Measurements from ENCODE around the gene FAM117B.

Gene FAM117B

GRCh38 chr2:202636213-202636513, 1.4 kb downstream of the FAM117B start:
- Histone ChIP-seq H3K4me3 (ENCODE audit: low read depth in 1 of 2, low read length in 2 of 2) (peak overlapping the region; percentile 55 to 83), H3K4me1 (ENCODE audit: control insufficient read depth in 1 of 2, insufficient read depth in 2 of 2, low read length in 2 of 2) (peaks cover 11 to 13% of the 10 kb centered on the region in 2 donors), H3K27ac (ENCODE audit: low read depth, low read length) (peak overlapping the region; percentile 55), H3K27me3 (ENCODE audit: control insufficient read depth in 1 of 2, insufficient read depth in 2 of 2, low read length in 2 of 2) (no peaks in the 10 kb centered on the region), H3K9me3 (ENCODE audit: control insufficient read depth in 1 of 2, low read length in 2 of 2) (no peaks in the 10 kb centered on the region), H3K36me3 (ENCODE audit: control insufficient read depth in 1 of 2, insufficient read depth in 2 of 2, low read length in 2 of 2) (no peaks in the 10 kb centered on the region), H3K9ac (ENCODE audit: low read depth in 1 of 2, low read length in 2 of 2) (peak overlapping the region; percentile 56 to 62)

- Histone ChIP-seq H3K4me1 (ENCODE audit: control insufficient read depth in 1 of 2, insufficient read depth in 2 of 2, low read length in 2 of 2) (peaks cover 19 to 26% of the 10 kb centered on the region in 2 donors), H3K27me3 (ENCODE audit: control insufficient read depth in 1 of 2, insufficient read depth in 2 of 2, low read length in 2 of 2) (no peaks in the 10 kb centered on the region), H3K4me3 (ENCODE audit: low read depth in 1 of 2, low read length in 2 of 2) (peak overlapping the region in 1 of 2 donors; percentile 37), H3K9ac (ENCODE audit: low read depth in 1 of 2, low read length in 2 of 2) (peak overlapping the region in 1 of 2 donors; percentile 56), H3K27ac (ENCODE audit: low read depth, low read length) (peak overlapping the region; percentile 37), H3K9me3 (ENCODE audit: control insufficient read depth in 1 of 2, low read length in 2 of 2) (no peaks in the 10 kb centered on the region), H3K36me3 (ENCODE audit: control insufficient read depth in 1 of 2, insufficient read depth in 2 of 2, low read length in 2 of 2) (no peaks in the 10 kb centered on the region)
Observed at GRCh38 chr2:202638721-202639120, 4.0 kb downstream of the FAM117B start.

GRCh38 chr2:202639231-202639630, 4.5 kb downstream of the FAM117B start:
- Histone ChIP-seq H3K36me3 (ENCODE audit: control insufficient read depth in 1 of 2, insufficient read depth in 2 of 2, low read length in 2 of 2) (no peaks in the 10 kb centered on the region), H3K4me1 (ENCODE audit: control insufficient read depth in 1 of 2, insufficient read depth in 2 of 2, low read length in 2 of 2) (peaks cover 15 to 26% of the 10 kb centered on the region in 2 donors), H3K9ac (ENCODE audit: low read depth in 1 of 2, low read length in 2 of 2) (peak overlapping the region in 1 of 2 donors; percentile 56), H3K27ac (ENCODE audit: low read depth, low read length) (no peak overlapping the region), H3K9me3 (ENCODE audit: control insufficient read depth in 1 of 2, low read length in 2 of 2) (no peaks in the 10 kb centered on the region), H3K4me3 (ENCODE audit: low read depth in 1 of 2, low read length in 2 of 2) (peak overlapping the region in 1 of 2 donors; percentile 37), H3K27me3 (ENCODE audit: control insufficient read depth in 1 of 2, insufficient read depth in 2 of 2, low read length in 2 of 2) (no peaks in the 10 kb centered on the region)

GRCh38 chr2:202642567-202642966, 7.8 kb downstream of the FAM117B start:
- peak overlapping the region in 1 of 2 donors; percentile 52 for H3K9ac ChIP-seq (ENCODE audit: low read depth in 1 of 2, low read length in 2 of 2)
- H3K27ac ChIP-seq (ENCODE audit: low read depth, low read length) = peak overlapping the region; percentile 4
- peaks cover 11 to 26% of the 10 kb centered on the region in 2 donors for H3K4me1 ChIP-seq (ENCODE audit: control insufficient read depth in 1 of 2, insufficient read depth in 2 of 2, low read length in 2 of 2)
- no peaks in the 10 kb centered on the region for H3K9me3 ChIP-seq (ENCODE audit: control insufficient read depth in 1 of 2, low read length in 2 of 2)
- H3K27me3 ChIP-seq (ENCODE audit: control insufficient read depth in 1 of 2, insufficient read depth in 2 of 2, low read length in 2 of 2) = no peaks in the 10 kb centered on the region
- H3K4me3 ChIP-seq (ENCODE audit: low read depth in 1 of 2, low read length in 2 of 2) = peak overlapping the region in 1 of 2 donors; percentile 6
- no peaks in the 10 kb centered on the region for H3K36me3 ChIP-seq (ENCODE audit: control insufficient read depth in 1 of 2, insufficient read depth in 2 of 2, low read length in 2 of 2)

GRCh38 chr2:202643012-202643858, 8.5 kb downstream of the FAM117B start:
- Histone ChIP-seq H3K4me1 (ENCODE audit: control insufficient read depth in 1 of 2, insufficient read depth in 2 of 2, low read length in 2 of 2) (peaks cover 7 to 26% of the 10 kb centered on the region in 2 donors), H3K9ac (ENCODE audit: low read depth in 1 of 2, low read length in 2 of 2) (peak overlapping the region in 1 of 2 donors; percentile 52), H3K27ac (ENCODE audit: low read depth, low read length) (peak overlapping the region; percentile 4), H3K27me3 (ENCODE audit: control insufficient read depth in 1 of 2, insufficient read depth in 2 of 2, low read length in 2 of 2) (no peaks in the 10 kb centered on the region), H3K36me3 (ENCODE audit: control insufficient read depth in 1 of 2, insufficient read depth in 2 of 2, low read length in 2 of 2) (no peaks in the 10 kb centered on the region), H3K9me3 (ENCODE audit: control insufficient read depth in 1 of 2, low read length in 2 of 2) (no peaks in the 10 kb centered on the region), H3K4me3 (ENCODE audit: low read depth in 1 of 2, low read length in 2 of 2) (peak overlapping the region in 1 of 2 donors; percentile 6)

- Histone ChIP-seq H3K27me3 (ENCODE audit: control insufficient read depth in 1 of 2, insufficient read depth in 2 of 2, low read length in 2 of 2) (no peaks in the 10 kb centered on the region), H3K9me3 (ENCODE audit: control insufficient read depth in 1 of 2, low read length in 2 of 2) (no peaks in the 10 kb centered on the region), H3K36me3 (ENCODE audit: control insufficient read depth in 1 of 2, insufficient read depth in 2 of 2, low read length in 2 of 2) (no peaks in the 10 kb centered on the region), H3K9ac (ENCODE audit: low read depth in 1 of 2, low read length in 2 of 2) (no peak overlapping the region), H3K4me1 (ENCODE audit: control insufficient read depth in 1 of 2, insufficient read depth in 2 of 2, low read length in 2 of 2) (peaks cover 0 to 7% of the 10 kb centered on the region in 2 donors), H3K27ac (ENCODE audit: low read depth, low read length) (no peak overlapping the region), H3K4me3 (ENCODE audit: low read depth in 1 of 2, low read length in 2 of 2) (no peak overlapping the region)
Observed at GRCh38 chr2:202652119-202652518, 17.4 kb downstream of the FAM117B start.

GRCh38 chr2:202653890-202654289, 19.1 kb downstream of the FAM117B start:
- Histone ChIP-seq H3K4me1 (ENCODE audit: control insufficient read depth in 1 of 2, insufficient read depth in 2 of 2, low read length in 2 of 2) (peaks cover 0 to 7% of the 10 kb centered on the region in 2 donors), H3K27ac (ENCODE audit: low read depth, low read length) (no peak overlapping the region), H3K36me3 (ENCODE audit: control insufficient read depth in 1 of 2, insufficient read depth in 2 of 2, low read length in 2 of 2) (no peaks in the 10 kb centered on the region), H3K9ac (ENCODE audit: low read depth in 1 of 2, low read length in 2 of 2) (no peak overlapping the region), H3K9me3 (ENCODE audit: control insufficient read depth in 1 of 2, low read length in 2 of 2) (no peaks in the 10 kb centered on the region), H3K27me3 (ENCODE audit: control insufficient read depth in 1 of 2, insufficient read depth in 2 of 2, low read length in 2 of 2) (no peaks in the 10 kb centered on the region), H3K4me3 (ENCODE audit: low read depth in 1 of 2, low read length in 2 of 2) (no peak overlapping the region)

- Histone ChIP-seq H3K9ac (ENCODE audit: low read depth in 1 of 2, low read length in 2 of 2) (no peak overlapping the region), H3K4me3 (ENCODE audit: low read depth in 1 of 2, low read length in 2 of 2) (no peak overlapping the region), H3K27ac (ENCODE audit: low read depth, low read length) (no peak overlapping the region), H3K36me3 (ENCODE audit: control insufficient read depth in 1 of 2, insufficient read depth in 2 of 2, low read length in 2 of 2) (no peaks in the 10 kb centered on the region), H3K4me1 (ENCODE audit: control insufficient read depth in 1 of 2, insufficient read depth in 2 of 2, low read length in 2 of 2) (peaks cover 0 to 7% of the 10 kb centered on the region in 2 donors), H3K27me3 (ENCODE audit: control insufficient read depth in 1 of 2, insufficient read depth in 2 of 2, low read length in 2 of 2) (no peaks in the 10 kb centered on the region), H3K9me3 (ENCODE audit: control insufficient read depth in 1 of 2, low read length in 2 of 2) (no peaks in the 10 kb centered on the region)
Observed at GRCh38 chr2:202657876-202658275, 23.1 kb downstream of the FAM117B start.

- Histone ChIP-seq H3K4me1 (ENCODE audit: control insufficient read depth in 1 of 2, insufficient read depth in 2 of 2, low read length in 2 of 2) (peaks cover 0 to 7% of the 10 kb centered on the region in 2 donors), H3K4me3 (ENCODE audit: low read depth in 1 of 2, low read length in 2 of 2) (no peak overlapping the region), H3K36me3 (ENCODE audit: control insufficient read depth in 1 of 2, insufficient read depth in 2 of 2, low read length in 2 of 2) (no peaks in the 10 kb centered on the region), H3K27ac (ENCODE audit: low read depth, low read length) (no peak overlapping the region), H3K27me3 (ENCODE audit: control insufficient read depth in 1 of 2, insufficient read depth in 2 of 2, low read length in 2 of 2) (no peaks in the 10 kb centered on the region), H3K9ac (ENCODE audit: low read depth in 1 of 2, low read length in 2 of 2) (no peak overlapping the region), H3K9me3 (ENCODE audit: control insufficient read depth in 1 of 2, low read length in 2 of 2) (no peaks in the 10 kb centered on the region)
Observed at GRCh38 chr2:202660796-202661195, 26.0 kb downstream of the FAM117B start.

GRCh38 chr2:202669841-202670240, 35.1 kb downstream of the FAM117B start:
- H3K27ac ChIP-seq (ENCODE audit: low read depth, low read length) = no peak overlapping the region
- no peaks in the 10 kb centered on the region for H3K9me3 ChIP-seq (ENCODE audit: control insufficient read depth in 1 of 2, low read length in 2 of 2)
- no peak overlapping the region for H3K9ac ChIP-seq (ENCODE audit: low read depth in 1 of 2, low read length in 2 of 2)
- H3K4me3 ChIP-seq (ENCODE audit: low read depth in 1 of 2, low read length in 2 of 2) = no peak overlapping the region
- H3K4me1 ChIP-seq (ENCODE audit: control insufficient read depth in 1 of 2, insufficient read depth in 2 of 2, low read length in 2 of 2) = peaks cover 4 to 6% of the 10 kb centered on the region in 2 donors
- no peaks in the 10 kb centered on the region for H3K36me3 ChIP-seq (ENCODE audit: control insufficient read depth in 1 of 2, insufficient read depth in 2 of 2, low read length in 2 of 2)
- no peaks in the 10 kb centered on the region for H3K27me3 ChIP-seq (ENCODE audit: control insufficient read depth in 1 of 2, insufficient read depth in 2 of 2, low read length in 2 of 2)

Measured in duodenal mucosa (tissue), 2 donors.